GM19238 (cell line): ENCODE results near the gene KPNA1.

Experiments
- DNase-seq: peaks from one replicate; pipeline ENCODE4 v3.0.0; 2011; ENCODE audit warnings: low spot score; ENCODE audit not compliant: insufficient read length

The KPNA1 gene

DNA sequence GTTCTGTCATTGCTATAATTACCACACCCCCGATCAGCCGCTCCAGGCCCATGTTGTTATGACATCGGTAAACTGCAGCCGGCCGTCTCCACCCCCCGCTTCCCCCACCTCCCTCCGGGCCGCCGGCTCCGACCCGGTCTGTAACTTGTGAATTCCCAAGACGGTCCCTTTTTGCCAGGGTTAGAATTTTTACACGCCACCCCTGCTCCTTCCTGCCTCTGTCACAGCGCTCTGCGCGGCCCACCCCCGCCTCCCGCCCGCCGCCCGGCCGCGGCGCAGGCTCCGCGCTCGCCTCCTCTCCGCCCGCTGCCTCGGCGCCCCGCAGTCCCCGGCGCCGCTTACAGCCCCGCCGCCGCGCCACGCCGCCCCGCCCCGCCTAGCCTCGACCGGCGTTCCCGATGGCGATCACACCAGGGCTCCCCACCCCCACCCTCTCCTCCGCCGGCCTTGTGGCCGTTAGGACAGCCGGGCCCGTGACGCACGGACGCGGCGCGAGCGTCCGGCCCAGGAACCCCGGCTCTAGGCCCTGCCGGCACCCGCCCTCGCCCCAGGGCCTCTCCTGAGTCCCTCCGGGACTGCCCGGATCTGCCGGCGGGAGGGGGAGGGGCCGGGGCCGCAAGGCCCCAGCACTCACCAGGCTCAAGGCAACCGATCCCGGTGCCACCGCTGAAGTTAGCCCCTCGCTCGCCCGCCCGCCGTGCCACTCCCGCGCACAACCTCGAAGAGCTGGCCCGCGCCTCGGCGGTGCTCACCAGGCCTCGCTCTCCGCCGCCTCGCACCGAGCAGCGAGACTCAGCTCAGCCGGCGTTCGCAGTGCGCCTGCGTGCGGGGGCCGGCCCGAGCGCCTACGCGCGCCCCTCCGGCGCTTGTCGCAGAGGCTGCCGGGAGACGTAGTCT is at the start of gene KPNA1:
Gene KPNA1 (minus strand): TSS at position 817 of the 897 bp plus-strand sequence. CDS start 18,374 bp downstream, outside the sequence.
- peak; percentile 94 for DNase-seq

DNA sequence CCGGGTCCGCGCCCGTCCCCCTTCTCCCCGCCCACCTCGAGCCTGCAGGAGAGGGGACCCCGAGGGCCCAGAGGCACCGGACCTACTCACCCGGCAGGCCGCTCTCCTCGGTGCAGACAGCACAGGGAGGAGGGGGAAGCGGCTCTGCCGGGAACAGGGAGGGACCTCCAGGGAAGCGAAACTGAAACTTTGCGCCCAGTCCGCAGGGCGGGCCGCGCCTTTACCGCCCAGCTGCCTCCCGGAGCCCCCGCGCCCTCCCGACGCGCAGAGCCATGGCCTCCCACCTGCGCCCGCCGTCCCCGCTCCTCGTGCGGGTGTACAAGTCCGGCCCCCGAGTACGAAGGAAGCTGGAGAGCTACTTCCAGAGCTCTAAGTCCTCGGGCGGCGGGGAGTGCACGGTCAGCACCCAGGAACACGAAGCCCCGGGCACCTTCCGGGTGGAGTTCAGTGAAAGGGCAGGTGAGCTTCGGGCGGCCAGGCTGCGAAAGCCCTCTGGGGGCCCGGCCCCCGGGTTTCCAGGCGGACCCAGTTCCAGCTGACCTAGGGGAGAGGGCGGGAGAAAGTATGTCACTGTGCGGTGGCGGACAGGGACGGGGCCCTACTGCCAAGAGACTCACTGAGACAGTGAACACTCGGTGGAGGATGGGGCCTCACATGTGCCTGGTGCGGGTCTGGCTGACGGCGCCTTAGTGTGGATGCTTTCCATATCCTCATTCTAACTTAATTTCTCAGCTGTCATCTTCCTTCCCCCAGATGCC is 49.6 kb upstream of the KPNA1 start, which contains the start of the genes DTX3L and PARP9:
Gene DTX3L (plus strand): TSS at position 184 of the 758 bp plus-strand sequence. CDS start 89 bp downstream, at position 273.
Gene PARP9 (minus strand): TSS at position 146 of the 758 bp plus-strand sequence. CDS start 4,680 bp downstream, outside the sequence.
- DNase-seq: peak; percentile 63

DNA sequence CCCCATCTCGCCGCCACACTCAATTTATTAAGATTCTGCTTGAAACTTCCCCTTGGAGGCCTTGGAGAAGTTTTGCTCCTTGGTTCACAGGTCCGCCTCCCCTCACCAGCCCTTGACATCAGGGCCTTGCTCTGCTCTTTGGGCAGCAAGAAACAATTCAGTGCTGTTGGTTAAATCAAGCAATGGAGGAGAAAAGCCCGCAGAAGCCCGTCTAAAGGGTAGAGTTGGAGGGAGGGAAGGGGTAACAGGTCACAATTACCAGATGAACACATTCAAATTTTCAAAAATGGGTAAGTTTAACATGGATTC is 48.9 kb upstream of the KPNA1 start:
- no peak for DNase-seq

DNA sequence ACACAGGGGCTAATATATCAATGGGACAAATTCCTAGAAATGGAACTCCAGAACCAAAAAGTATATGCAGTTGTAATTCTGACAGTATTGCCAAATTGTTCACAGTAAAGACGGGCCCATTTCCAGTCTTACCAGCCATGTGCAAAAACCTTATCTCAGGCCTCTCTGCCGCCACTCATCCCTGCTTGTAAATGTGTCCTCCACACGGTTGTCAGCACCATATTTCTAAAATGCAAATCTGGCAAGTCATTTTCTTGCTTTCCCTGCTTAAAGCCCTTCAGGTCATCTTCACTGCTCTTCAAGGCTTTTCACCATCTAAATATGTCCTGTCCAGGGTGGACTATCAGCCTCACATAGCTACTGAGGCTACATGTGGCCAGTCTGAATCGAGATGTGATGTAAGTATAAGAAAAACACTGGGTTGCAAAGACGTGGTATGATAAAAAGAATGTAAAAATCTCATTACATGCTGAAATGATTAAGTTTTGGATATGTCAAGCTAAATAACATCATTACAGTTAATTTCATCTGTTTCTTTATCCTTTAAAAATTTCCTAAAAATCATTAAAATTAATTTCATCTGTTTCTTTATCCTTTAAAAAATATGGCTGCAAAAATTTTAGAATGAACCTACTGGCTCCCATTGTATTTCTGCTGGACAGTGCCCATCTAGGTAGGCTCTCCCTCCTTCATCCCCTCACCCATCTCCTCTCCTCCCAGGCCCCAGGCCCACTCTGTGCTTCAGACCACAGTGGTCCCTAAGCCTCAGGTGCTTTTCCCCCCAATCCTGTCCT is 48.4 kb upstream of the KPNA1 start:
- no peak for DNase-seq

DNA sequence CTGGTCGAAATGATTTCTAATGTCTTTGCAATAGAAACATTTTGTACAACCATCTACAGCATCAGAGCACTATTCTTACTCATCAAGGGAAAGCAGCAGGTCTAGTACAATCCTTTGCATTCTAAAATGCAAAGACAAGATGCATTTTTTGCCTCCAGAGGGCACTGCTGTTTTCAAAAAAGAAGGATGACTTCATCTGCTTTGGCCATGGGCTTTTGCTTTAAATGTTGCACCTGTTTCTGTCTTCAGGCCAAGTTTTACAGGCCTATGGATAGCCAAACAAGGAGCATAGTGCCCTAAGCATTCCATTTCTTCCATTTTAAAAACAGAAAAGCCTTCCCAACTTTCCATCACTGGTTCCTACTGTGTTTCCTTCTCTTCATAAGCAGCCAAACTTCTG is 45.9 kb upstream of the KPNA1 start:
- peak; percentile 49 for DNase-seq

DNA sequence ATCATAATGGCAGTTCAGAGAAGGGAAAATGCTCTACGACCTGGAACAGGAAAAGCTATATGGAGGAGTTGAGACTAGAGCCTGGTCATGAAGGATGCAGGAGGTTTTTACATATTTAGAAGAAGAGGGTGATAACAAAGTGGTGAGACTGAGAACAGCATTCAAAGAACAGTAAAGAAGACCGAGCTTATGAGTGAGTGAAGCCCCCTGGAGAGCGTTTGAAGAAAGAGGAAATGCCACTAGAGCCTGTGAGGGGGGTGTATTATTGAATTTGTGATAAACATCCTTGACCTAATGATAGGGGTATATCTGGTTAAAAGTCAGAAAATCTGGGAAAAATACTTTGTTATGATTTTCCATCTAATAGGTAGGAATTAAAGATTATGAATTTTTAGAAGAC is 45.2 kb upstream of the KPNA1 start:
- DNase-seq: no peak

DNA sequence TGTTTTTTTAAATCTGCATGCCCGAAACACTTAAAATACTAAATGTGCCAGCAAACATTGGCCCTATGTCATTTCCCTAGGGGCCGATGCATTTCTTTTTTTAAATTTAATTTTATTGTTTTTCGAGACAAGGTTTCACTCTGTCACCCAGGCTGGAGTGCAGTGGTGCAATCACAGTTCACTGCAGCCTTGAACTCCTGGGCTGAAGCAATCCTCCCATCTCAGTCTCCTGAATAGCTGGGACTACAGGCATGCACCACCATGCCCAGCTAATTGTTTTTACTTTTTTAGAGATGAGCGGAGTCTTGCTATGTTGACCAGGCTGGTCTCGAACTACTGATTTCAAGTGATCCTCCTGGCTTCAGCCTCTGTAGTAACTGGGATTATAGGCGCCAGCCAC is 43.9 kb upstream of the KPNA1 start:
- no peak for DNase-seq

DNA sequence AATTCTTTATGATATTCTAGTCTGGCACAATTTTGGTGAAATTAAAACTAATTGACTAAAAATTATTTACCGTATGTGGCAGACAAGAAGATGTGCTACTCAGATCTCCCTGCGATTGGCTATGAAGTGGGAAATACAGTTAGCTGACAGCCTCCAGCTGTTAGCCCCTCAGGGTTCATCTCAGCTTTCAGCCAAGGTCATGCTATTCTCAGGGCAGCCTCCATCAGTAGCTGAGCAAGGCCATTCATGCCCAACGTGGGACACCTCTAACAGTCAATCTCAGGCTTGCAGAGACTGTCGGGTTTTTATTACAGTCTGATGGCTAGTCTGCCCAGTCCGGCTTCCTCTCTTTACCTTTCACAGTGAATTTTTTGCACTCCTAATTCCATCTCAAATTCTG is 42.6 kb upstream of the KPNA1 start:
- no peak for DNase-seq

DNA sequence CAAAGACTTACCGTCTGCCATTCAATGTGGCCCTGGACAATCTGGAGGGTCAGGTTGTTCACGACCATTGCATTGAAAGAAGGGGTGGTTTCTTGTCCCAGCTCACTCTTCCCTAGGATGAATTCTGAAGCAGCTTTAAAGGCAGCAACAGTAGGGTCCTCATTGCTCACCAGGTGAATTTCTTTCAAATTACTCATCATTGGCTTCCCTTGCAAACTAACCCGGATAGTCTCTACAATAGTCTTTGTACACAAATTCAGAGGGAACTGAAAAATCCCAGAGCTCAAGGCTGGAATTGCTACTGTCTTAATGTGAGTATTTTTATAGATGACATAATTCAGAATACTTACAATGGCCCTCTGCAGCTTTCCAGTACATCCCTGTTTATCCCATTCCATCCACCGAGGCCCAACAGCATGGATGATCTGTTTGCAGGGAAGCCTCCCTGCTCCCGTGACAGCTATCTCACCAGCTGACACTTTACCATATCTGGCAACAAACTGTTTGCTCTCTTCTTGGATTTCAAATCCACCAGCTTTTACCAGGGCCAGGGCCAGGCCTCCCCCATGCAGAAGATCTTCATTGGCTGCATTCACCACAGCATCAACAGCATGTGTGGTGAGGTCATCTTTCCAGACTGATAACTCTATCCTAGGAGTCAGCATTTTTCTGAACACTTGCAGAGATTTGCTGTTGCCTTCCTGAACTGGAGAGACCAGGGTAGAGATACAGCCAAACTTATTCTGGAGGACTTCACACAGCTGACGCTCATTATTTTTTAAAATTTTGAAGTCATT is 40.7 kb upstream of the KPNA1 start:
- DNase-seq: no peak

DNA sequence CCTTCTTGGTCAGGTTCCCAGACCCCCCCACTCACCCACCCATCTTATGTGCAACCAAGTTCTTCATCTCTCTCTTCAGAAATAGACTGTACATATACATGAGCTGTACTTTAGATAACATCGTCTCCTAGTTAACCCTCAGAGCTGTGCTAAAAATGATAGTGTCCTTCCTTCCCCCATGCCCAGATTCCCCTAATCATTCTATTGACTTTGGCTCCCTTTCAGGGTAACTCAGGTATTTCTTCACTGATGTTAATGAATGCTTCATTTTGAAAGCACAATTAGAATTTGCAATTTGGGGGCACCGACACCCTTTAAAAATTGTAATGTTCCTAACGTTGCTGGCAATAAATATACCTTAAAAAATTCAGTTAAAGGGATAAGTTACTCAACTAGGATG is 38.4 kb upstream of the KPNA1 start:
- DNase-seq: no peak

DNA sequence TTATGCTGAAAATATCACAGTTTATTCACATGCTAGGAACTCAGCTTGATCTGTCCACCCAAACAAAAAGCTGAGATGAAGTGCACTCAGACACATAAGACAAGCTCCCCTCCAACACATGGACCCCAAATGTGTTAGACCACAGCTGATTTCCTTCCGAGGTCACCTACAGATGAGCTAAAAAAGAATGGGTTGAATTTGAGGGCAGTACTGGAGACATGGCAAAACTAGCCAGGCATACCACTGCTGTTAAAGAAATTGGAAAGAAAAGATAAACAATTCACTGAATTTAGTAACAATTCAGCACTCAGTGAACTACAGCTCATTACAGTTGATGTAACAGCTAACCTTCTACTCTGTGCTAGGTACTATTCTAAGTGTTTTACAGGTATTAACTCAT is 33.9 kb upstream of the KPNA1 start:
- no peak for DNase-seq

DNA sequence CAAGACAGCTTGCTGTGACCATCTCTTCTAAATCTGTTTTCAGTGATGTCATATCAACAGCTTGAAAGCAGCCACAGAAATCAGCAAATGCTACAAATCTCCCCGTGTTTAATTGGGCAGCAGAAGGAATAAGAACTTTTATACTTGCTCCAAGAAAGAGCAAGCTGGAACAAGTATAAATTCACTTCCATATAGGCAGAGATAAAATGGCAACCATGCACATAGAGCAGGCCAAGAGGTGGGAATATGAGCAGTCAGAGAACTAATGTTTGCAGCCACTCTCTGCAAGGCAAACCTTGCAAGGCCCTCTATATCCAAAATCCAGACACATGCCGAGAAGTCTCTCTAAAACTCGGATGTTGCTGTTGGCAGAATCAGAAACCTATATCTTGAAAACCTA is 33.3 kb upstream of the KPNA1 start:
- no peak for DNase-seq

DNA sequence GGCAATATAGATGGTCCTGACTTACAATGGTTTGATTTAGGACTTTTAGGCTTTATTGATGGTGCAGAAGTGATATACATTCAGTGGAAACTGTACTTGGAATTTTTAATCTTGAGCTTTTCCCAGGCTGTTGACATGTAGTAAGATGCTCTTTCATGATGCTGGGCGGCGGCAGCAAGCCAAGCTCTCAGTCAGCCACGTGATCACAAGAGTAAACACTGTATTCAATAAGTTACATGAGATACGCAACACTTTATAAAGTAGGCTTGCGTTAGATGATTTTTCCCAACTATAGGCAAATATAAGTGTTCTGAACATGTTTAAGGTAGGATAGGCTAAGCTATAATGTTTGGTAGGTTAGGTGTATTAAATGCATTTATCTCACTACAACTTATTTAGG is 31.4 kb upstream of the KPNA1 start:
- DNase-seq: no peak

DNA sequence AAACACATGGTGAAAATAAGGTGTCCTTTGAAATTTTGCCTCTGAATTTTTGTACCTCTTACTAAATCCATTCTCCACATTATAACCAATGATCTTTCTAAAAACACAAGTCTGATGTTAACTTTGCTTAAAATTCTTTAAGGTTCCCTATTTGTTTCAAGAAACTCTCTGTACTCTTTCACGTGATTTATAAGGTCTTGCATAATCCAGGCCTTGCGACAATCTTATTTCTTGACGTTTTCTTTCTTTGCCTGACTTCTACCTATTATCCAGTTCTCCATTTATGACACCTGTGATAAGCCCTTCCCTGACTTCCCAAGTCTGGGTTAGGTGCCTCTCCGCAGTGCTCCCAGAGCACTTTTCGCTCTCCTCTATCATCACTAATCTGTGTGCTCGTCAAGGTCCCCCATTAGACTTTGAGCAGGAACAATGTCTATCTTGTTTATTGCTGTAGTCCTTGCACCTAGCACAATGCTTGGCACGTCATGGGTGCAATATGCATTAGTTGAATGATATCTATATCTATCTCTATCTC is 24.3 kb upstream of the KPNA1 start:
- DNase-seq: no peak

DNA sequence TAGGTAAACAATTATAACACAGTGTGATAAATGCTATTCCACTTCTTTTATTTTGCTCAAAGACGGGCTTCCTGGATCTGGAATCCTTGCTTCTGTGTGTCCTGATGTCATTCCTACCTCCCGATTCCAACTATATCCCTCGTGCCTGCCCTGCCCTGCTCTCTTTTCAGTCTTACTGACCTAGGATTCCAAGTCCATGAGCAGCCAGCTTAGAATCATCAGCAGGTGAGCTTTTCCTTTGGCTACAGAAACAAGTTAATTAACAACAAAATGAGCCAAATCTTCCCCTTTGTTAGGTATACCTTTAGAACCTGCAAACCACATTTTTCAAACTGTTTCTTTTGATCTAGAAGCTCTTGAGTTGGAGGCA is 21.9 kb upstream of the KPNA1 start:
- no peak for DNase-seq

DNA sequence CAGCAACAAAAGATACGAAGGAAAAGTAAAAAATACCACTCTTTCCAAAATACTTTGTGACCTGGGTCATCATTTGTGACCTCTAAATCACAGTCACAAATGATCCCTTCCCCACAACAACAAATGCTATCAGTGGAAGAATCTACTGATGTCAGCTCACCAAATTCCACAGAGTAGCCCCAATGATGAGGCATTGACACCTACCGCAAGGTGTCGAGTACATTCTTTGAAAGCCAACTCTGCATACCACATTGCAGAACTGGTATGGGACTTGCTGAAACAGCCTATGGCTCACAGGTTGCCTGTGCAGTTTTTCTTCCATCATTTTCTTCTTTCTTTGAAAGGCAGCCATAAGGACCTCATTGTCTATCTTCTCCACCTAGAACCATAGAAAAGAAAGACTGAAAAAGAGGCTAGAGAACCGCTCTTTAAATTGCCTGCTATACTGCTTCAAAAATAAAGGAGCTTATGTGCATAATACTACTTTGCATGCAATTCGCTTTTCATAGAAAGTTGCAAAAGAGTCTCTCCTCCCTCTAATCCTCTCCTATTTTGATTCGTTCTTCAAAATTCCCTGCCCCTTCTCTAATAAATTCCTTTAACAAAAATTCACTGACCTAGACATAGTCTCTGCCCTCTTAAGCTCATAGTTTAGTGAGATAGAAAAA is 21.4 kb upstream of the KPNA1 start:
- DNase-seq: no peak

DNA sequence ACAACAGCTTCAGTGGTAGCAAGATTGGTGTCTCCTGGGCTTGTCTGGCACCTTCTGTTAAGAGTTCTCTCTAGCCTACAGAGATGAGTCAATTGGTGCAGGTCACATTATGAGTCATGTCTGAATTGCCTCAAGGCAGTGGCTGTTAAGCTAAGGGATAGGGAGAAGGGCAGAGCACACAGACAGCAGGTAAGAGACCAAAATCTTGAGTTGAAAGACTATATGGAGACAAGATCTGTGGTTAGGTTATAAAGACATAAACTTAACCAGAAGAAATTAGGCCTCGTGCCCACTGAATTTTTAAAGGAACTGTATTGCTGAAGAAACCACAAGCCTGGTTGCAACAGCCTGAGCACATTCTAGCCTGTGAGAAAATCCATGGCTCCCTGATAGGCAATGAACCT is 19.2 kb upstream of the KPNA1 start:
- peak; percentile 63 for DNase-seq

DNA sequence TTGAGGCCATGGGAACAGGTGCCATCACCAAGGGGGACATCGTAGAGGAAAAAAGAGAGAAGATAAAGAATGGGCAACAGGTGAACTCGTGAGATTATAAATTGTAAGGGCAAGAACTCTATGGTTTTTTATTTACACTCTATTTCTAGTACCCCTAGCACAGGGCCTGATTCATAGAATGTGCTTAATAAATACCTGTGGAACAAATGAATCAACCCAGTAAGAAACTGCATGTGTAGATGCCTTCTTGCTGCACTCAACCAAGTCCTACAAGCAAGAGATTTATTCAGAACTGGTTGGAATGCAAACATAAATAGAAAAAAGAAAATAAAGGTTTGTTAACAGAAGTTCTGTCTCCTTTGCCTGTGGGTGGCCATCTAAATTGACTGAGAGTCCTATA is 18.7 kb upstream of the KPNA1 start:
- DNase-seq: no peak

DNA sequence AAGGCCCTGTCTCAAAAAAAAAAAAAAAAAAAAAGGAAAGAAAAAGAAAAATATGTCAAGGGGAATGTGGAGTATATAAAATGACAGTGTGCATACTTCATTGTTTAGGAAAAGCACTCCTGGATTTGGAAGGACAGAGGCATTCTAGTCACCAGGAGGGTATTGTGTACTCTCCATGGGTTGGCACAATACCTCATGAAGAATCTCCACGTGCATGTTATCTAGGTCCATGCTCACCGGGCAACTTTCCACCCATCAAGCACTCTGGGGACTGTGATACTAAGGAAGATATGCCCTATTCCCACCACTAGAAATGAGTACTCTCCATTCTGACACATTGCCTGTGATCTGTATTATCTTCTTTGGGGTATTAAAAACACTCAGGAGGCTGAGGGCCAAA is 15.4 kb upstream of the KPNA1 start:
- DNase-seq: no peak

DNA sequence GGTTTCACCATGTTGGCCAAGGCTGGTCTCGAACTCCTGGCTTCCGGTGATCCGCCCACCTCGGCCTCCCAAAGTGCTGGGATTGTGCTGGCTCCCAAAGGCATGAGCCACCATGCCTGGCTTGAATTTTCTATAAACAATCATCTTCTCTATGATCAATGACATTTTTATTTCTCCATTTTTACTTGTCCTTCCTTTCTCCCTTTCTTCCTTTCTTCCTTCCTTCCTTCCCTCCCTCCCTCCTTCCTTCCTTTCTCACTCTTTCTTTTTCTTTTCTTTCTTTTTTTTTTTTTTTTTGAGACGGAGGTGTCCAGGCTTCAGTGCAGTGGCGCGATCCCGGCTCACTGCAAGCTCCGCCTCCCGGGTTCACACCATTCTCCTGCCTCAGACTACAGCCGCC is 8.6 kb upstream of the KPNA1 start:
- no peak for DNase-seq
